ENCODE measurements around the gene MFN2.

Gene MFN2

DNA sequence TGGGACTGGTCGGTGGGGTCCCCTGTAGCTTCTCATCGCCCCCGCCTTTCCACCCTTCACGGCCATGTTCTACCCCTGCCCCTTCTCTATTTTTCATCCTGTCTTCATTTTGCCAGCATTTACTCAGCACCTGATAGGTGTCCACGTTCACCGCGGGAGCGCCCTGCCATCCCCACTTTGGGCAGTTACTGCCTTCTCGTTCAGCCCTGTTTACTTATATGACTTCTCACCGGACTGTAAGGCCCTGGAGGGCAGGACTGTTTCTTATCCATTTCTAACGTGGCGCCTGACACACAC, 380 bp downstream of the MFN2 start:
- peak overlapping the region; percentile 87 for H3K27ac ChIP-seq
- no peak for TF ChIP-seq CTCF (conservative IDR thresholded peaks at IDR 0.05)

DNA sequence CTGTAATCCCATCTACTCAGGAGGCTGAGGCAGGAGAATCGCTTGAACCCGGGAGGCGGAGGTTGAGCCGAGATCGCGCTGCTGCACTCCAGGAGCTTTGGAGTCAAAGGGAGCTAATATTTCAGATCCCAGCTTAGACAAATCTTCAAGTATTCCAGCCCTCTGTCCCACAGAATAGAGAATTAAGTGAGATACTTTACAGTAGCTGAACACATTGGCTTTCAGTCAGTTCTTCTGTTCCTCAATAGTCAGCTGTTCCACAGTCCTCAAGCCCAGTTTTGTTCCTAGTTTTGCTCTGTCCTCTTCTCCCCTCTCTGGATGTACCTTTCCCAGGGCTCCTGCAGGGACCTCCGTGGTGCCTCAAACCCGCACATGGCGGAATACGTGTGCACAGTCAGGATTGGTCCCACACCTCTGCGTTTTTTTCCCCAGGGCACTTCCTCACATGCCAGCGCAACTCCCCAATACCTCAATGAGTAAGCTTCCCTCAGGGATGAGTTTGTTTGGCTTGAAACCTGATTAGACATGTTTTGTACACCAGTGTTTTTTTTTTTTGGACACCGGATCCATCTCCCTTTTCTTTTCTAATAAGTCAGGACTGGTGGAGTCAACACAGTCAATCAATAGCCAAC, 1.2 kb downstream of the MFN2 start:
- H3K27ac ChIP-seq, result peak overlapping the region; percentile 87; the same call in 1 of the 2 replicates
- no peak for TF ChIP-seq CTCF (conservative IDR thresholded peaks at IDR 0.05)

DNA sequence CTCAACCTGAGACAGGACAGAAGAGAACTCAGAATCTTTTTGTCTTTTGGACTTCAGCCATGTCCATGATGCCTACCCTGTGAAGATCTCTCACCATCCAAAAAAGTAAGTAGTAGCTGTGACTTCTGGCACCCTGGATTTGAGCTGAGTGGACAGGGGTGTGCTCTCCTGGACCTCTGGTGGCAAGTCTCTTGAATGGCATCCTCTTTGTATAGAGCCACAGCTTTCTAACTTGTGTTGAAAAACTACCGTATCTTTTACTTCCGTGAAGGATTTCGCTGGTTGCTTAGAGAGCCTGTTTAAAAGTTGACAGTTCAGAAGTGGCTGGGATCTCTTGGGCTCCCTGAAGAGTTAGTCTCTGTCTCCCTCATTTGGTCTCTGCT, 1.8 kb downstream of the MFN2 start:
- no peak for TF ChIP-seq CTCF (conservative IDR thresholded peaks at IDR 0.05)
- H3K27ac ChIP-seq, result no peak overlapping the region

- no peak for TF ChIP-seq CTCF (conservative IDR thresholded peaks at IDR 0.05)
- no peak overlapping the region for H3K27ac ChIP-seq
These were observed 3.9 kb downstream of the MFN2 start for GRCh38 chr1:11984121-11984520.

DNA sequence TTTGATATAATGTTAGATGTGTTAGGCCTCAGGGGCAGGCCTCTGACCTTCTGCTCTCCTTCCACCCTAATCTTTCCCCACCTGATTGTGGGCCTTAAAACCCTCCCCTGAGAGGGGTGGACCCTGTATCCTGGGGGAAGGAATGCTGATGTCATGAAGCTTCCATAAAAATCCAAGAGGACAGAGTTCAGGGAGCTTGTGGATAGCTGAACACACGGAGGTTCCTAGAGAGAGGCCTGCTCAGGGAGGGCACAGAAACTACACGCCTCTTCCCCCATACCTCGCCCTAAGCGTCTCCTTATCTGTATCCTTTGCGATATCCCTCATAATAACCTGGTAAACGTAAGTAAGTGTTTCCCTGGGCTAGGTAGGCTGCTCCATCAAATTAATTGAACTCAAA, 4.3 kb downstream of the MFN2 start:
- H3K27ac ChIP-seq, result no peak overlapping the region
- TF ChIP-seq CTCF (conservative IDR thresholded peaks at IDR 0.05), result no peak

DNA sequence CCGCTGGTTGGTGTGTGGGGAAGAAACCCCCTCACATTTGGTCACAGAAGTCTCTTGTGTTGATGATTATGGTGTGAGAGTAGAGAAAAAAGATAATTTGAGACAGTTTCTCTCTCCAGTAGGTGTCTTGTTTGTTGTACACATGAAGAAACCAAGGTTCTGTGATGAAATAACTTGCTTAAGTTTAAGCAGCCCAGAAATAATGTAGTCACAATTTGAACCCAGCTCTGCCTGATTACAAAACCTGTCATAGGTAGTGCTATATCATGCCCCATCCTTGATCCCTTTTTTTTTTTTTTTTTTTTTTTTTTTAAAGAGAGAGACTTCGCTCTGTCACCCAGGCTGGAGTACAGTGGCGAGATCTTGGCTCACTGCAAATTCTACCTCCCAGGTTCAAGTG, 4.9 kb downstream of the MFN2 start:
- no peak for TF ChIP-seq CTCF (conservative IDR thresholded peaks at IDR 0.05)
- H3K27ac ChIP-seq, result no peak overlapping the region

- no peak overlapping the region for H3K27ac ChIP-seq
- TF ChIP-seq CTCF (conservative IDR thresholded peaks at IDR 0.05), result no peak
These were observed 5.6 kb downstream of the MFN2 start for GRCh38 chr1:11985851-11986250.

Measured in VCaP (cell line).